B cell (primary cell): ENCODE measurements around the gene CCDC146.

Experiments
- EZH2 ChIP-seq: IDR thresholded peaks from 2 replicates; pipeline ENCODE4 v1.6.1; 2012; ENCODE audit warnings: borderline replicate concordance, low read depth, mild to moderate bottlenecking, moderate library complexity, low read length; ENCODE audit not compliant: insufficient read depth, poor library complexity, severe bottlenecking
- TF ChIP-seq, protein P1 (sequence below): fragments of 200-600 bp; IDR thresholded peaks from one replicate; pipeline ENCODE4 v1.8.0; 2022; ENCODE audit warnings: antibody characterized with exemption, mild to moderate bottlenecking

GRCh38 chr7:77316219-77316978 lies 194.0 kb downstream of the CCDC146 start:
- no peak for TF ChIP-seq EZH2
- TF ChIP-seq, protein P1, sequence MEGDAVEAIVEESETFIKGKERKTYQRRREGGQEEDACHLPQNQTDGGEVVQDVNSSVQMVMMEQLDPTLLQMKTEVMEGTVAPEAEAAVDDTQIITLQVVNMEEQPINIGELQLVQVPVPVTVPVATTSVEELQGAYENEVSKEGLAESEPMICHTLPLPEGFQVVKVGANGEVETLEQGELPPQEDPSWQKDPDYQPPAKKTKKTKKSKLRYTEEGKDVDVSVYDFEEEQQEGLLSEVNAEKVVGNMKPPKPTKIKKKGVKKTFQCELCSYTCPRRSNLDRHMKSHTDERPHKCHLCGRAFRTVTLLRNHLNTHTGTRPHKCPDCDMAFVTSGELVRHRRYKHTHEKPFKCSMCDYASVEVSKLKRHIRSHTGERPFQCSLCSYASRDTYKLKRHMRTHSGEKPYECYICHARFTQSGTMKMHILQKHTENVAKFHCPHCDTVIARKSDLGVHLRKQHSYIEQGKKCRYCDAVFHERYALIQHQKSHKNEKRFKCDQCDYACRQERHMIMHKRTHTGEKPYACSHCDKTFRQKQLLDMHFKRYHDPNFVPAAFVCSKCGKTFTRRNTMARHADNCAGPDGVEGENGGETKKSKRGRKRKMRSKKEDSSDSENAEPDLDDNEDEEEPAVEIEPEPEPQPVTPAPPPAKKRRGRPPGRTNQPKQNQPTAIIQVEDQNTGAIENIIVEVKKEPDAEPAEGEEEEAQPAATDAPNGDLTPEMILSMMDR = no peak
